H9 (cell line): ENCODE results near the gene SESTD1. TPM values are rescaled to one million over a fixed set of nuclear protein-coding genes. Genes with fewer than 3 reads are reported as not detected.

ENCODE experiments used
- DNase-seq: peaks from one replicate; pipeline ENCODE4 v3.0.0-alpha.2; 2017
- H2AFZ ChIP-seq: one replicate; pipeline ENCODE4 v1.6.1; 2013; ENCODE audit warnings: mild to moderate bottlenecking, low read length, control low read depth, moderate library complexity
- H2AK5ac ChIP-seq: 2 replicates; pipeline ENCODE4 v1.6.1; 2013; ENCODE audit warnings: low read length, control low read depth, mixed read lengths; ENCODE audit not compliant: insufficient read length
- H2BK120ac ChIP-seq: one replicate; pipeline ENCODE4 v1.6.1; 2013; ENCODE audit warnings: low read depth, mild to moderate bottlenecking, low read length, control low read depth, inconsistent platforms; ENCODE audit not compliant: poor library complexity, severe bottlenecking
- H2BK12ac ChIP-seq: 2 replicates; pipeline ENCODE4 v1.6.1; 2013; ENCODE audit warnings: low read length, control low read depth, mixed read lengths, low read depth; ENCODE audit not compliant: insufficient read length
- H2BK15ac ChIP-seq: 2 replicates; pipeline ENCODE4 v1.6.1; 2013; ENCODE audit warnings: low read depth, low read length, control low read depth
- H2BK20ac ChIP-seq: one replicate; pipeline ENCODE4 v1.6.1; 2013; ENCODE audit warnings: low read depth, mild to moderate bottlenecking, low read length, control low read depth, inconsistent platforms; ENCODE audit not compliant: poor library complexity, severe bottlenecking
- H2BK5ac ChIP-seq: 2 replicates; pipeline ENCODE4 v1.6.1; 2013; ENCODE audit warnings: low read length, control low read depth, mixed read lengths; ENCODE audit not compliant: insufficient read length
- H3K14ac ChIP-seq: 2 replicates; pipeline ENCODE4 v1.6.1; 2013; ENCODE audit warnings: low read length, control low read depth; ENCODE audit not compliant: insufficient read depth
- H3K18ac ChIP-seq: 2 replicates; pipeline ENCODE4 v1.6.1; 2013; ENCODE audit warnings: low read depth, mild to moderate bottlenecking, mixed read lengths, low read length, control low read depth; ENCODE audit not compliant: insufficient read length
- H3K23ac ChIP-seq: 2 replicates; pipeline ENCODE4 v1.6.1; 2013; ENCODE audit warnings: low read length, control low read depth, mixed read lengths, low read depth; ENCODE audit not compliant: insufficient read length
- H3K23me2 ChIP-seq: 2 replicates; pipeline ENCODE4 v1.6.1; 2013; ENCODE audit warnings: low read depth, mild to moderate bottlenecking, mixed read lengths, low read length, control low read depth; ENCODE audit not compliant: insufficient read length, poor library complexity, severe bottlenecking
- H3K27ac ChIP-seq: 2 replicates; pipeline ENCODE4 v1.5.1; 2013; ENCODE audit warnings: low read length, control low read depth, mixed read lengths, low read depth; ENCODE audit not compliant: insufficient read length
- H3K27me3 ChIP-seq: 2 replicates; pipeline ENCODE4 v1.6.1; 2013; ENCODE audit warnings: low read length, control low read depth, inconsistent platforms; ENCODE audit not compliant: insufficient read depth
- H3K4ac ChIP-seq: 2 replicates; pipeline ENCODE4 v1.6.1; 2013; ENCODE audit warnings: low read depth, mild to moderate bottlenecking, control low read depth, inconsistent platforms, low read length, moderate library complexity
- H3K4me1 ChIP-seq: 2 replicates; pipeline ENCODE4 v1.6.1; 2013; ENCODE audit warnings: low read length, control low read depth, inconsistent platforms; ENCODE audit not compliant: insufficient read depth
- H3K4me2 ChIP-seq: 2 replicates; pipeline ENCODE4 v1.6.1; 2013; ENCODE audit warnings: low read length, control low read depth, mixed read lengths; ENCODE audit not compliant: insufficient read length, insufficient read depth
- H3K56ac ChIP-seq: 2 replicates; pipeline ENCODE4 v1.6.1; 2013; ENCODE audit warnings: low read depth, mild to moderate bottlenecking, mixed read lengths, low read length, control low read depth; ENCODE audit not compliant: insufficient read length
- H3K79me1 ChIP-seq: 2 replicates; pipeline ENCODE4 v1.6.1; 2013; ENCODE audit warnings: low read depth, mild to moderate bottlenecking, moderate library complexity, low read length, control low read depth, inconsistent platforms; ENCODE audit not compliant: insufficient read depth, poor library complexity, severe bottlenecking
- H3K79me2 ChIP-seq: 2 replicates; pipeline ENCODE4 v1.6.1; 2013; ENCODE audit warnings: low read length, control low read depth, inconsistent platforms; ENCODE audit not compliant: insufficient read depth
- H3K9ac ChIP-seq: 2 replicates; pipeline ENCODE4 v1.6.1; 2013; ENCODE audit warnings: low read length, control low read depth, mixed read lengths; ENCODE audit not compliant: insufficient read length; ENCODE audit errors: extremely low read depth
- H3K9me3 ChIP-seq: one replicate; pipeline ENCODE4 v1.6.1; 2013; ENCODE audit warnings: low read depth, low read length, inconsistent platforms; ENCODE audit not compliant: control insufficient read depth
- H3T11ph ChIP-seq: one replicate; pipeline ENCODE4 v1.6.1; 2013; ENCODE audit warnings: mild to moderate bottlenecking, low read length, control low read depth, inconsistent platforms
- H4K20me1 ChIP-seq: one replicate; pipeline ENCODE4 v1.6.1; 2013; ENCODE audit not compliant: control insufficient read depth, insufficient read length, insufficient read depth
- H4K5ac ChIP-seq: 2 replicates; pipeline ENCODE4 v1.6.1; 2013; ENCODE audit warnings: low read depth, mild to moderate bottlenecking, mixed read lengths, low read length, control low read depth; ENCODE audit not compliant: insufficient read length
- H4K8ac ChIP-seq: replicated peaks from 2 replicates; pipeline ENCODE4 v1.6.1; 2013; ENCODE audit warnings: low read length, control low read depth, mixed read lengths, low read depth; ENCODE audit not compliant: insufficient read length
- H4K91ac ChIP-seq: 2 replicates; pipeline ENCODE4 v1.6.1; 2013; ENCODE audit warnings: low read depth, mild to moderate bottlenecking, moderate library complexity, mixed read lengths, low read length, control low read depth; ENCODE audit not compliant: insufficient read length
- H3K27ac Mint-ChIP-seq, 3 experiments: 2 replicates in 2 of 3; 3 replicates in 1 of 3; pipeline ENCODE4 v1.8.0; 2020 to 2021; ENCODE audit warnings: mixed read lengths in 3 of 3, mild to moderate bottlenecking in 1 of 3, moderate library complexity in 1 of 3
- H3K27me3 Mint-ChIP-seq: 2 replicates; pipeline ENCODE4 v1.8.0; 2021; ENCODE audit warnings: low read depth, mild to moderate bottlenecking, moderate library complexity, mixed read lengths
- H3K36me3 Mint-ChIP-seq, 3 experiments: 2 replicates in 2 of 3; 3 replicates in 1 of 3; pipeline ENCODE4 v1.8.0; 2020 to 2021; ENCODE audit warnings: low read depth in 3 of 3, mixed read lengths in 3 of 3; ENCODE audit not compliant: insufficient read depth in 1 of 3
- H3K4me1 Mint-ChIP-seq, 2 experiments: 2 replicates each; pipeline ENCODE4 v1.8.0; 2020; ENCODE audit warnings: mixed read lengths in 2 of 2
- H3K4me3 Mint-ChIP-seq, 2 experiments: 2 replicates in 1 of 2; 3 replicates in 1 of 2; pipeline ENCODE4 v1.8.0; 2020 to 2021; ENCODE audit warnings: mild to moderate bottlenecking in 2 of 2, mixed read lengths in 2 of 2, moderate library complexity in 1 of 2
- H3K9me3 Mint-ChIP-seq, 2 experiments: 2 replicates in 1 of 2; 3 replicates in 1 of 2; pipeline ENCODE4 v1.8.0; 2020; ENCODE audit warnings: mild to moderate bottlenecking in 2 of 2, mixed read lengths in 2 of 2, moderate library complexity in 1 of 2
- CTCF ChIP-seq: fragments of 200-600 bp; sonication (generic); conservative IDR thresholded peaks from 3 replicates; pipeline ENCODE4 v1.8.0; 2021; ENCODE audit warnings: antibody characterized with exemption, mild to moderate bottlenecking
- WGBS: extraction: QIAGEN DNeasy Blood & Tissue Kit; methylation state at CpG from one replicate; pipeline ENCODE4 v1.1.7; 2013; ENCODE audit warnings: missing lambda C conversion rate, low lambda C conversion rate, mixed read lengths; ENCODE audit not compliant: insufficient read length; ENCODE audit errors: extremely low coverage; 5-methylcytosine and 5-hydroxymethylcytosine counted together
- total RNA-seq: library from RNA; stranded (reverse); gene quantifications from 2 replicates; pipeline ENCODE4 v1.2.1, GENCODE V29; 2021

Gene SESTD1
- total RNA-seq, 1 experiment from 2014 or later, result 44.4 TPM

- H3K27me3 ChIP-seq, result no peaks in the 10 kb centered on the region
- no CpG with 5 or more reads among the region's 1 CpG for WGBS
- H2BK5ac ChIP-seq, result no peak overlapping the region
- H3K4ac ChIP-seq, result no peak overlapping the region
- no peak overlapping the region for H3K18ac ChIP-seq
- H4K91ac ChIP-seq, result no peak overlapping the region
- no peaks in the 10 kb centered on the region for H3K9me3 ChIP-seq
- no peaks in the 10 kb centered on the region for H4K20me1 ChIP-seq
- no peaks in the 10 kb centered on the region for H3K79me2 ChIP-seq
- no peak overlapping the region for H2BK15ac ChIP-seq
- H3K36me3 Mint-ChIP-seq, result peaks cover 0 to 4% (median 2%) of the 10 kb centered on the region in 3 experiments; a peak in 3 of 7 replicates
- no peak overlapping the region for H4K5ac ChIP-seq
- H4K8ac ChIP-seq, result no peak overlapping the region
- no peaks in the 10 kb centered on the region for H3K9me3 Mint-ChIP-seq
- H3K9ac ChIP-seq, result no peak overlapping the region
- H2BK12ac ChIP-seq, result no peak overlapping the region
- no peaks in the 10 kb centered on the region for H3K4me1 Mint-ChIP-seq
- no peaks in the 10 kb centered on the region for H3K23me2 ChIP-seq
- H3K4me2 ChIP-seq, result no peak overlapping the region
- no peak overlapping the region for H3K23ac ChIP-seq
- no peak overlapping the region for H2BK20ac ChIP-seq
- no peaks in the 10 kb centered on the region for H3K4me1 ChIP-seq
- H3K14ac ChIP-seq, result no peak overlapping the region
- no peak overlapping the region for H3K27ac ChIP-seq
- H3K4me3 Mint-ChIP-seq, result no peak overlapping the region
- H2AFZ ChIP-seq, result no peak overlapping the region
- no peaks in the 10 kb centered on the region for H3K27me3 Mint-ChIP-seq
- no peak for DNase-seq
- no peaks in the 10 kb centered on the region for H3K79me1 ChIP-seq
- H2AK5ac ChIP-seq, result no peak overlapping the region
- H3T11ph ChIP-seq, result no peak overlapping the region
- H2BK120ac ChIP-seq, result no peak overlapping the region
- no peak overlapping the region for H3K56ac ChIP-seq
- no peak overlapping the region for H3K27ac Mint-ChIP-seq
- no peak for TF ChIP-seq CTCF
These were observed 123.4 kb downstream of the SESTD1 start for GRCh38 chr2:179141206-179141605.
